Endothelial cell of umbilical vein (primary cell): ENCODE data around the gene CFAP20DC. TPM values are rescaled to one million over a fixed set of nuclear protein-coding genes. Genes with fewer than 3 reads are reported as not detected.

Experiments
- BruUV-seq: library from RNA; stranded (reverse); fragments of 400-500 nt; replicated peaks from 2 replicates; lab custom pipeline; 2021; lab: Mats Ljungman, UMichigan
- CTCF ChIA-PET: fragments of 300-600, 350-600 bp; sonication (Branson Sonifier 250); formaldehyde crosslinking; loops from one replicate; lab custom pipeline; 2021; ENCODE audit warnings: antibody characterized with exemption, inconsistent platforms; lab: Charles Lee
- POLR2A ChIA-PET: fragments of 300-600, 350-600 bp; sonication (Branson Sonifier 250); formaldehyde crosslinking; loops from one replicate; lab custom pipeline; 2021; ENCODE audit warnings: antibody characterized with exemption, inconsistent platforms; lab: Charles Lee
- DNase-seq: peaks from one replicate; pipeline ENCODE4 v3.0.0-alpha.2; 2011; ENCODE audit warnings: low read depth, low spot score
- FAIRE-seq: peaks from 2 replicates; lab custom pipeline; 2011; peaks lifted over from hg19 to GRCh38; lab: Jason Lieb, UNC
- H2AFZ ChIP-seq: 2 replicates; pipeline ENCODE4 v1.6.0; 2012; ENCODE audit warnings: low read depth, low read length, control low read depth, inconsistent platforms
- H3K27ac ChIP-seq: 2 replicates; pipeline ENCODE4 v1.5.1; 2011; ENCODE audit warnings: low read depth, mild to moderate bottlenecking, control low read depth, low read length, moderate library complexity; ENCODE audit not compliant: insufficient read depth
- H3K27me3 ChIP-seq, 2 experiments: 2 replicates each; pipeline versions ENCODE4 v1.6.0 to v1.6.1; 2011; ENCODE audit warnings: low read length in 2 of 2, mixed read lengths in 1 of 2; ENCODE audit not compliant: control insufficient read depth in 2 of 2, insufficient read depth in 2 of 2
- H3K36me3 ChIP-seq, 2 experiments: 2 replicates in 1 of 2; 3 replicates in 1 of 2; pipeline ENCODE4 v1.5.1; 2011; ENCODE audit warnings: low read length in 2 of 2, mild to moderate bottlenecking in 1 of 2, moderate library complexity in 1 of 2; ENCODE audit not compliant: control insufficient read depth in 2 of 2, insufficient read depth in 2 of 2; ENCODE audit errors: extremely low read depth in 1 of 2
- H3K4me1 ChIP-seq: 3 replicates; pipeline ENCODE4 v1.5.1; 2011; ENCODE audit warnings: mild to moderate bottlenecking, low read length; ENCODE audit not compliant: control insufficient read depth, insufficient read depth; ENCODE audit errors: extremely low read depth
- H3K4me2 ChIP-seq: 2 replicates; pipeline ENCODE4 v1.6.1; 2011; ENCODE audit warnings: low read length, control low read depth, mixed read lengths; ENCODE audit not compliant: insufficient read depth
- H3K4me3 ChIP-seq, 3 experiments: fragments of 200-600 bp in 1 of 3; sonication (generic), shearing (Covaris generic) in 1 of 3; replicated peaks in 1 of 3; 2 replicates each; pipeline ENCODE4 v1.5.1; 2011 to 2016; ENCODE audit warnings: control low read depth in 3 of 3, low read length in 3 of 3, mild to moderate bottlenecking in 2 of 3, inconsistent platforms in 1 of 3, low read depth in 1 of 3, moderate library complexity in 1 of 3; ENCODE audit not compliant: insufficient read depth in 1 of 3
- H3K79me2 ChIP-seq: 2 replicates; pipeline ENCODE4 v1.6.0; 2012; ENCODE audit warnings: low read length, inconsistent platforms; ENCODE audit not compliant: control insufficient read depth, insufficient read depth
- H3K9ac ChIP-seq: replicated peaks from 2 replicates; pipeline ENCODE3; 2011; ENCODE audit warnings: low read length, control low read depth; ENCODE audit not compliant: insufficient read depth; ENCODE audit errors: extremely low read depth
- H3K9me1 ChIP-seq: replicated peaks from 3 replicates; pipeline ENCODE4 v1.6.0; 2011; ENCODE audit warnings: mild to moderate bottlenecking, low read length; ENCODE audit not compliant: control insufficient read depth, insufficient read depth; ENCODE audit errors: extremely low read depth
- H3K9me3 ChIP-seq: replicated peaks from 2 replicates; pipeline ENCODE4 v1.5.1; 2012; ENCODE audit warnings: low read length, inconsistent platforms; ENCODE audit not compliant: control insufficient read depth, insufficient read depth
- H4K20me1 ChIP-seq: replicated peaks from 2 replicates; pipeline ENCODE3; 2011; ENCODE audit warnings: mild to moderate bottlenecking, low read length; ENCODE audit not compliant: control insufficient read depth, insufficient read depth; ENCODE audit errors: extremely low read depth
- EZH2 ChIP-seq: IDR thresholded peaks from 2 replicates; pipeline ENCODE4 v1.6.1; 2012; ENCODE audit warnings: borderline replicate concordance, low read depth, mild to moderate bottlenecking, moderate library complexity, low read length, inconsistent platforms; ENCODE audit not compliant: severe bottlenecking
- FOS ChIP-seq: IDR thresholded peaks from 2 replicates; pipeline ENCODE4 v1.6.1; 2011; ENCODE audit warnings: mild to moderate bottlenecking, low read length, moderate library complexity, borderline replicate concordance; ENCODE audit not compliant: insufficient read depth
- GATA2 ChIP-seq: IDR thresholded peaks from 2 replicates; pipeline ENCODE4 v1.7.0; 2011; ENCODE audit warnings: low read depth, mild to moderate bottlenecking, moderate library complexity, mixed read lengths, low read length; ENCODE audit not compliant: insufficient read length, insufficient read depth
- JUN ChIP-seq: IDR thresholded peaks from 2 replicates; pipeline ENCODE4 v1.6.1; 2011; ENCODE audit warnings: borderline replicate concordance, low read depth; ENCODE audit not compliant: insufficient read length, insufficient read depth
- MYC ChIP-seq: IDR thresholded peaks from one replicate; pipeline ENCODE4 v1.6.1; 2011; ENCODE audit warnings: mild to moderate bottlenecking, low read depth, low read length
- POLR2A ChIP-seq: IDR thresholded peaks from 2 replicates; pipeline ENCODE4 v1.6.1; 2012; ENCODE audit warnings: low read depth, mild to moderate bottlenecking, control low read depth, low read length
- POLR2AphosphoS5 ChIP-seq: IDR thresholded peaks from 2 replicates; pipeline ENCODE4 v1.6.1; 2012; ENCODE audit warnings: low read depth, mild to moderate bottlenecking, control low read depth, low read length, moderate library complexity; ENCODE audit not compliant: insufficient read depth
- dilution Hi-C: fragments of 300-500 bp; cut with MboI; formaldehyde crosslinking; loops from one replicate; pipeline ENCODE4 v1.15.0; 2019; ENCODE audit warnings: low sequenced_read_pairs; ENCODE audit not compliant: extremely low pct_ligation_motif_present
- intact Hi-C: fragments of 100-400 bp; cut with micrococcal nuclease; formaldehyde crosslinking; loops from one replicate; pipeline ENCODE4 v1.10.0; 2022
- polyA plus RNA-seq, 4 experiments: library from polyadenylated mRNA; depleted of rRNA in 3 of 4; stranded (reverse) in 3 of 4; unstranded in 1 of 4; fragments of >200 nt; gene quantifications; 2 replicates each; pipeline versions ENCODE4 v1.2.1 to v1.2.3, GENCODE V29; 2011 to 2012; ENCODE audit warnings: missing spikeins in 1 of 4
- total RNA-seq: library from RNA; stranded (reverse); gene quantifications from 2 replicates; pipeline ENCODE4 v1.2.3, GENCODE V29; 2021
- TF ChIP-seq, protein P1 (sequence below), 2 donors: IDR thresholded peaks; 1 replicate in 1 of 2; 2 replicates in 1 of 2; pipeline ENCODE4 v1.5.1; 2011; ENCODE audit warnings: low read length in 2 of 2, mild to moderate bottlenecking in 2 of 2, moderate library complexity in 2 of 2, control low read depth in 1 of 2, inconsistent platforms in 1 of 2, low read depth in 1 of 2; ENCODE audit not compliant: insufficient read depth in 1 of 2; ENCODE audit errors: extremely low read depth in 1 of 2
- TF ChIP-seq, protein P2 (sequence below): IDR thresholded peaks from 2 replicates; pipeline ENCODE4 v1.6.1; 2011; ENCODE audit not compliant: insufficient read depth, insufficient read length

Gene CFAP20DC
- total and polyA plus RNA-seq, 2 donors (not counting 3 experiments of a cell fraction or from before 2014, with no cell fraction given), result 0.92 to 2.1 TPM

DNA sequence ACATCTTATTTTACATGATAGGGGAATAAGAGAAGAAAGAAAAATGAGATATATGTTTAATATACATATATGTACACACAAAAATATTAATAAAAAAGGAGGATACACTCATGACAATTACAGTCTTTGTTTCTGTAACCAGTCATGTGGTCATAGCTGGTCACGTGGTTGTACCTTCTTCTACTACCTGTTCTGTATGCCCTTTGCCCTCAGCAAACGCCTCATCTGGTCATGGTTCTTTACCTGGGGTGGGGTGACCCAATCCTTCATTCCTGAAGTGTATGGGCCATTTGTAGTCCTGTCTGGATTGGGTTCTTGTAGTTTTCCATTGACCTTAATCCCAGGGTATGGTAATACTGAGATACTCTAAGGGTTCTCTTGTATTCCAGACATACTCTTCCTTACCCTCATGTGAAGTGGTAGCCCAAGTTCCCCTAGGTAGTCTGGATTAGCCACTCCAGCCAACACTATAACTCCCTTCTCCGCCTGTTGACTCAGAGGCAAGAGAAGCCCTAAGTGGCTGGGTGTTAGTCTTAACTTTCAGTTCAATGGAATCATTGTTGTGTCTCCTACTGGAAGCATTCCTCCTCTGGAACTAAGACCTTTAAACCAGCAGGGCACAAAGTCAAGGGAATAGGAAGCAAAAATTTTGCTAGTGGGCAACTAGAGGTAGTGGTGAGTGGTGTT lies 336.0 kb downstream of the CFAP20DC start:
- BruUV-seq, result no TSS peak
- Histone ChIP-seq H3K79me2 (no peaks in the 10 kb centered on the region), H3K4me2 (no peak overlapping the region), H4K20me1 (no peaks in the 10 kb centered on the region), H3K36me3 (no peaks in the 10 kb centered on the region), H3K27ac (no peak overlapping the region), H2AFZ (no peak overlapping the region), H3K9me3 (no peaks in the 10 kb centered on the region), H3K9me1 (no peaks in the 10 kb centered on the region), H3K4me3 (no peak overlapping the region), H3K9ac (no peak overlapping the region), H3K27me3 (no peaks in the 10 kb centered on the region), H3K4me1 (no peaks in the 10 kb centered on the region)
- ChIA-PET POLR2A (no interaction called here), CTCF (no interaction called here)
- dilution Hi-C loops, result no loop called here
- FAIRE-seq, result no peak
- TF ChIP-seq FOS (no peak), JUN (no peak), GATA2 (no peak), EZH2 (no peak), POLR2A (no peak), POLR2AphosphoS5 (no peak), MYC (no peak)
- TF ChIP-seq, protein P1, sequence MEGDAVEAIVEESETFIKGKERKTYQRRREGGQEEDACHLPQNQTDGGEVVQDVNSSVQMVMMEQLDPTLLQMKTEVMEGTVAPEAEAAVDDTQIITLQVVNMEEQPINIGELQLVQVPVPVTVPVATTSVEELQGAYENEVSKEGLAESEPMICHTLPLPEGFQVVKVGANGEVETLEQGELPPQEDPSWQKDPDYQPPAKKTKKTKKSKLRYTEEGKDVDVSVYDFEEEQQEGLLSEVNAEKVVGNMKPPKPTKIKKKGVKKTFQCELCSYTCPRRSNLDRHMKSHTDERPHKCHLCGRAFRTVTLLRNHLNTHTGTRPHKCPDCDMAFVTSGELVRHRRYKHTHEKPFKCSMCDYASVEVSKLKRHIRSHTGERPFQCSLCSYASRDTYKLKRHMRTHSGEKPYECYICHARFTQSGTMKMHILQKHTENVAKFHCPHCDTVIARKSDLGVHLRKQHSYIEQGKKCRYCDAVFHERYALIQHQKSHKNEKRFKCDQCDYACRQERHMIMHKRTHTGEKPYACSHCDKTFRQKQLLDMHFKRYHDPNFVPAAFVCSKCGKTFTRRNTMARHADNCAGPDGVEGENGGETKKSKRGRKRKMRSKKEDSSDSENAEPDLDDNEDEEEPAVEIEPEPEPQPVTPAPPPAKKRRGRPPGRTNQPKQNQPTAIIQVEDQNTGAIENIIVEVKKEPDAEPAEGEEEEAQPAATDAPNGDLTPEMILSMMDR (IDR thresholded peaks at IDR 0.05; ENCODE audit: extremely low read depth in 1 of 2, insufficient read depth in 1 of 2, low read depth in 1 of 2, low read length in 2 of 2), result no peak
- TF ChIP-seq, protein P2, sequence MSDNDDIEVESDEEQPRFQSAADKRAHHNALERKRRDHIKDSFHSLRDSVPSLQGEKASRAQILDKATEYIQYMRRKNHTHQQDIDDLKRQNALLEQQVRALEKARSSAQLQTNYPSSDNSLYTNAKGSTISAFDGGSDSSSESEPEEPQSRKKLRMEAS, result no peak
- intact Hi-C loops, result no loop called here
- no peak for DNase-seq
